ENCODE data around the gene DMD. TPM values are rescaled to one million over a fixed set of nuclear protein-coding genes. Genes with fewer than 3 reads are reported as not detected.

The DMD gene
- total RNA-seq, 1 donor from 2014 or later, result 143 TPM

DNA sequence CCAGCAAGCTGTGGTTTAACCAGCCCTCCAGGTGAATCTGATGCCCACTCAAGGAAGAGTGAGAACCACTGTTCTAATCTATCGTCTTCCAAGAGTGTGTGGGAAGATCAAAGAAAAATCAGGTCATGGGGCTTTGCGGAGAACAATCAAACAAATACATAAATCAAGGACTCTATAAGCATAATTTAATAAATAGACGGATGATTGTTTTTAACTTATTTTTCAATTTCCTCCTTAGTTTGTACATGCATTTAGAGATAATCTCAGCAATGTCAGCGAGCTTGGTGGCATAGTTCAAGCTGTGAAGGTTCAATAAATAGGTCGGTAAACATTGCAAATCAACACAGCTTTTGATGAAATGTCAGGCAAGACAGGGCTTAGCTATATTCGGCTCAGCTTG is 84.9 kb downstream of the DMD start:
- no peak overlapping the region for H3K4me3 ChIP-seq
- no peaks in the 10 kb centered on the region for H3K27me3 ChIP-seq (ENCODE audit: low read depth)
- no peaks in the 10 kb centered on the region for H3K36me3 ChIP-seq
- intact Hi-C loops (cut with micrococcal nuclease), result no loop called here
- H3K4me1 ChIP-seq, result peaks cover 7% of the 10 kb centered on the region
- no peak overlapping the region for H3K27ac ChIP-seq (replicated peaks)
- TF ChIP-seq, protein P1, sequence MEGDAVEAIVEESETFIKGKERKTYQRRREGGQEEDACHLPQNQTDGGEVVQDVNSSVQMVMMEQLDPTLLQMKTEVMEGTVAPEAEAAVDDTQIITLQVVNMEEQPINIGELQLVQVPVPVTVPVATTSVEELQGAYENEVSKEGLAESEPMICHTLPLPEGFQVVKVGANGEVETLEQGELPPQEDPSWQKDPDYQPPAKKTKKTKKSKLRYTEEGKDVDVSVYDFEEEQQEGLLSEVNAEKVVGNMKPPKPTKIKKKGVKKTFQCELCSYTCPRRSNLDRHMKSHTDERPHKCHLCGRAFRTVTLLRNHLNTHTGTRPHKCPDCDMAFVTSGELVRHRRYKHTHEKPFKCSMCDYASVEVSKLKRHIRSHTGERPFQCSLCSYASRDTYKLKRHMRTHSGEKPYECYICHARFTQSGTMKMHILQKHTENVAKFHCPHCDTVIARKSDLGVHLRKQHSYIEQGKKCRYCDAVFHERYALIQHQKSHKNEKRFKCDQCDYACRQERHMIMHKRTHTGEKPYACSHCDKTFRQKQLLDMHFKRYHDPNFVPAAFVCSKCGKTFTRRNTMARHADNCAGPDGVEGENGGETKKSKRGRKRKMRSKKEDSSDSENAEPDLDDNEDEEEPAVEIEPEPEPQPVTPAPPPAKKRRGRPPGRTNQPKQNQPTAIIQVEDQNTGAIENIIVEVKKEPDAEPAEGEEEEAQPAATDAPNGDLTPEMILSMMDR (IDR thresholded peaks at IDR 0.05; ENCODE audit: borderline replicate concordance), result no peak
- DNase-seq, result no peak
- no peaks in the 10 kb centered on the region for H3K9me3 ChIP-seq (replicated peaks)

DNA sequence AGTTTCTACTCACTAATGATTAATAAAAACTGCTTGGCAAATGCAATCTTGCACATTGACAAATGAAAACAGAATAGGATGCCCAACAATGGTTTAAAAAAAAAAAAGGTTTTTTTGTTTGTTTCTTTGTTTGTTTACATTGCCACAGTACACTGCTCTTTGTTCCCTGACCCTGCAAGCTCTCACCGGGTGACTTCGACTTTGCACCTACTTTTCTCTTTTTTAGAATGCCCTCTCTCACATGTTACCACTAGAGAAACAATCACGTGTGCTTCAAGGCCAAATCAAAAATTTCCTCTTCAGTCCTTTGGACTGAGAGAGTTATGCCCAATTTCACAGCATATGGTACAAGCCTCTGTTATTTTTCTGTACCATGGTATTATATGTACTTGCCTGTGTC is 101.5 kb downstream of the DMD start:
- Histone ChIP-seq H3K27me3 (ENCODE audit: low read depth) (no peaks in the 10 kb centered on the region), H3K4me1 (no peaks in the 10 kb centered on the region), H3K4me3 (no peak overlapping the region), H3K36me3 (no peaks in the 10 kb centered on the region), H3K9me3 (replicated peaks) (no peaks in the 10 kb centered on the region), H3K27ac (replicated peaks) (no peak overlapping the region)
- no peak for DNase-seq
- intact Hi-C loops (cut with micrococcal nuclease), result no loop called here
- TF ChIP-seq, protein P1 (IDR thresholded peaks at IDR 0.05; ENCODE audit: borderline replicate concordance), result no peak

DNA sequence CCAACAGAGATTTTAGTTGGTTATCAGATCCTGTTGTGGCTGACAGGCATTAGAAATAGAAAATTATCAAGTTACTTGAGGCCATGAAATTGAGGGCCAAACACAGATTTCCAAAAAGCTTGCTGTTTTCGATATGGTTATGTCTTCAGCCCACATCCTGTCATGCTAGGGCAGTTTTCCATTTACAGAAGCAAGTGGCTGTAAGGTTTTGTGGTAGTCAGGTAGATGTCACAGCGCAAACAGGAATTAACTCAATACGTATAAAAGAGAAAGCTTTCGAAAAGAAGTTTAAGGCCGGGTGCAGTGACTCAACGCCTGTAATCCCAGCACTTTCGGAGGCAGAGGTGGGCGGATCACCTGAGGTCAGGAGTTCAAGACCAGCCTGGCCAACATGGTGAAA is 104.6 kb downstream of the DMD start:
- H3K4me1 ChIP-seq, result no peaks in the 10 kb centered on the region
- H3K36me3 ChIP-seq, result no peaks in the 10 kb centered on the region
- intact Hi-C loops (cut with micrococcal nuclease), result no loop called here
- no peak overlapping the region for H3K4me3 ChIP-seq
- DNase-seq, result no peak
- TF ChIP-seq, protein P1 (IDR thresholded peaks at IDR 0.05; ENCODE audit: borderline replicate concordance), result no peak
- no peaks in the 10 kb centered on the region for H3K27me3 ChIP-seq (ENCODE audit: low read depth)
- no peak overlapping the region for H3K27ac ChIP-seq (replicated peaks)
- no peaks in the 10 kb centered on the region for H3K9me3 ChIP-seq (replicated peaks)

DNA sequence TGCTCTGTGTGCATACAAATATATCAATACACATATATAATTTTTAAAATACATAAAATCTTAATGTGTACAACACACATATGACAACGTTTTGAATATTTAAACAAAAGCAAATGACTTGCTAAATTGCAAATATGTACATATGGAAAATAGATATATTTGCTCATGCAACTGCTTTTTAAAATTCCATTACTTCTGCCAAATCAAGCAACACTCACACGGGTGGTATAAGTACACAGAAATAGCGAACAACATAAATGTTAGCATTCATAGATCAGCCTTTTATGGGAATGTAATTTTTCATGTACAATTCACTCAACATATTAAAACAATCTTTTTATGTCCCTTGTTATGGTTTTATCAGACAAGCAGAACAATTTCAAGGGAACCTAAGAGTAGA is 116.3 kb downstream of the DMD start:
- DNase-seq, result no peak
- Histone ChIP-seq H3K9me3 (replicated peaks) (no peaks in the 10 kb centered on the region), H3K27ac (replicated peaks) (no peak overlapping the region), H3K4me1 (no peaks in the 10 kb centered on the region), H3K4me3 (no peak overlapping the region), H3K27me3 (ENCODE audit: low read depth) (no peaks in the 10 kb centered on the region), H3K36me3 (no peaks in the 10 kb centered on the region)
- TF ChIP-seq, protein P1 (IDR thresholded peaks at IDR 0.05; ENCODE audit: borderline replicate concordance), result no peak
- intact Hi-C loops (cut with micrococcal nuclease), result no loop called here

DNA sequence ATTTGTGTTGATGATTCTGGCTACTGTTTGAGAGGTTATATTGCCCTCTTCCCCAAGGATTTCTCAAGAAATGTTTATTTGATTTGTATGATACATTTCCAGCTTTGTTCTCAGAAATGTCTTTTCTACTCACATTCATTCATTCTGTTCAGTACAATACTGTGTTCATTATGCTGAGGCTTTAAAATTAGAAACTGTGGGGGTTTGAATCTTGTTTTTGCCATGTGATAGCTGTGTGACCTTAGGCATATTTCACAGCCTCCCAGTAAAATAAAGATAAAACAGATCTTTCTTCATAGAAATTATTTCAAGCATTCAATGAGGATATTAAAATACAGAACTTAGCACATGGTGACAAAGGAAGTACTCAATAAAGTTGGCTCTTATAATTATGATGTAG is 123.9 kb downstream of the DMD start:
- Histone ChIP-seq H3K9me3 (replicated peaks) (no peaks in the 10 kb centered on the region), H3K4me3 (no peak overlapping the region), H3K36me3 (no peaks in the 10 kb centered on the region), H3K4me1 (peaks cover 16% of the 10 kb centered on the region), H3K27ac (replicated peaks) (no peak overlapping the region), H3K27me3 (ENCODE audit: low read depth) (no peaks in the 10 kb centered on the region)
- intact Hi-C loops (cut with micrococcal nuclease), result no loop called here
- DNase-seq, result no peak
- TF ChIP-seq, protein P1 (IDR thresholded peaks at IDR 0.05; ENCODE audit: borderline replicate concordance), result no peak

DNA sequence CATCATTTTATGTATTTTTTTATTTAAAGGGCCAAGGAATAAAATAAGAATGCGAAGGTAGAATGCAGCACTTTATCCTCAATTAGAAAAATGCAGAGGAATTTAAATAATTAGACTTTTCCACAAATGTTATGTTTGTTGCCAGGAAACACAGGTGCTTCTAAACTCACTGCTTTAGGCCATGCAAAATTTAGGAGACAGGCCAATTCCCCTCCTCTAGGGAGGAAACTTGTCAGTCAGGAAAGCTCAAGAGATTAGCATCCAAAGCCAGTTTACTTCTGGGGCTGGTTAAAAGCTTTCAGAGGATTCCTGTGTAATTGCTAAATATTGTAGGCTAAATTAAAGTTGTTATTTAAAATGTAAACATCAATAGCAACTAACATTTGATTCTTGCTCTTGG is 124.5 kb downstream of the DMD start:
- no peaks in the 10 kb centered on the region for H3K36me3 ChIP-seq
- H3K27me3 ChIP-seq (ENCODE audit: low read depth), result no peaks in the 10 kb centered on the region
- intact Hi-C loops (cut with micrococcal nuclease), result no loop called here
- no peaks in the 10 kb centered on the region for H3K9me3 ChIP-seq (replicated peaks)
- no peak overlapping the region for H3K27ac ChIP-seq (replicated peaks)
- H3K4me3 ChIP-seq, result no peak overlapping the region
- no peak for DNase-seq
- TF ChIP-seq, protein P1 (IDR thresholded peaks at IDR 0.05; ENCODE audit: borderline replicate concordance), result no peak
- H3K4me1 ChIP-seq, result peaks cover 16% of the 10 kb centered on the region
